SU-DHL-6 (cell line): ENCODE results near the gene MAGEE1.

Experiments
- EZH2phosphoT487 ChIP-seq: fragments of 200-600 bp; sonication (generic), shearing (Covaris generic); conservative IDR thresholded peaks from 2 replicates; pipeline ENCODE4 v1.6.1; 2018; ENCODE audit warnings: mild to moderate bottlenecking, antibody characterized with exemption, low read length, moderate library complexity, mixed read lengths
- TF ChIP-seq, protein P1 (sequence below): fragments of 200-600 bp; sonication (generic); IDR thresholded peaks from one replicate; pipeline ENCODE4 v1.5.1; 2017; ENCODE audit warnings: antibody characterized with exemption, mild to moderate bottlenecking, low read length, moderate library complexity; ENCODE audit not compliant: insufficient read depth, poor library complexity, severe bottlenecking

DNA sequence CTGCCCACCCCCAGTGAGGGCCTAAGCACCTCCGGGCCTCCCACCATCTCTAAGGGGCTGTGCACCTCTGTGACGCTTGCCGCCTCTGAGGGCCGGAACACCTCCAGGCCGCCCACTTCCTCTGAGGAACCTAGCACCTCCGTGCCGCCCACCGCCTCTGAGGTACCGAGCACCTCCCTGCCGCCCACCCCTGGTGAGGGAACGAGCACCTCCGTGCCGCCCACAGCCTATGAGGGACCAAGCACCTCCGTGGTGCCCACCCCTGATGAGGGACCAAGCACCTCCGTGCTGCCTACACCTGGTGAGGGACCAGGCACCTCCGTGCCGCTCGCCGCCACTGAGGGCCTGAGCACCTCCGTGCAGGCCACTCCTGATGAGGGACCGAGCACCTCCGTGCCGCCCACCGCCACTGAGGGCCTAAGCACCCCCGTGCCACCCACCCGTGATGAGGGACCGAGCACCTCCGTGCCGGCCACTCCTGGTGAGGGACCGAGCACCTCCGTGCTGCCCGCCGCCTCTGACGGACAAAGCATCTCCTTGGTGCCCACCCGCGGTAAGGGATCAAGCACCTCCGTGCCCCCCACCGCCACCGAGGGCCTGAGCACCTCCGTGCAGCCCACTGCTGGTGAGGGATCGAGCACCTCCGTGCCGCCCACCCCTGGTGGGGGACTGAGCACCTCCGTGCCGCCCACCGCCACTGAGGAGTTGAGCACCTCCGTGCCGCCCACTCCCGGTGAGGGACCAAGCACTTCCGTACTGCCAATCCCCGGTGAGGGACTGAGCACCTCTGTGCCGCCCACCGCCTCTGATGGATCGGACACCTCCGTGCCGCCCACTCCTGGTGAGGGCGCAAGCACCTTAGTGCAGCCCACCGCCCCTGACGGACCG lies 977 bp downstream of the MAGEE1 start:
- TF ChIP-seq, protein P1, sequence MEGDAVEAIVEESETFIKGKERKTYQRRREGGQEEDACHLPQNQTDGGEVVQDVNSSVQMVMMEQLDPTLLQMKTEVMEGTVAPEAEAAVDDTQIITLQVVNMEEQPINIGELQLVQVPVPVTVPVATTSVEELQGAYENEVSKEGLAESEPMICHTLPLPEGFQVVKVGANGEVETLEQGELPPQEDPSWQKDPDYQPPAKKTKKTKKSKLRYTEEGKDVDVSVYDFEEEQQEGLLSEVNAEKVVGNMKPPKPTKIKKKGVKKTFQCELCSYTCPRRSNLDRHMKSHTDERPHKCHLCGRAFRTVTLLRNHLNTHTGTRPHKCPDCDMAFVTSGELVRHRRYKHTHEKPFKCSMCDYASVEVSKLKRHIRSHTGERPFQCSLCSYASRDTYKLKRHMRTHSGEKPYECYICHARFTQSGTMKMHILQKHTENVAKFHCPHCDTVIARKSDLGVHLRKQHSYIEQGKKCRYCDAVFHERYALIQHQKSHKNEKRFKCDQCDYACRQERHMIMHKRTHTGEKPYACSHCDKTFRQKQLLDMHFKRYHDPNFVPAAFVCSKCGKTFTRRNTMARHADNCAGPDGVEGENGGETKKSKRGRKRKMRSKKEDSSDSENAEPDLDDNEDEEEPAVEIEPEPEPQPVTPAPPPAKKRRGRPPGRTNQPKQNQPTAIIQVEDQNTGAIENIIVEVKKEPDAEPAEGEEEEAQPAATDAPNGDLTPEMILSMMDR, result no peak
- no peak for TF ChIP-seq EZH2phosphoT487
